ENCODE data around the gene LHX4.

Gene LHX4

DNA sequence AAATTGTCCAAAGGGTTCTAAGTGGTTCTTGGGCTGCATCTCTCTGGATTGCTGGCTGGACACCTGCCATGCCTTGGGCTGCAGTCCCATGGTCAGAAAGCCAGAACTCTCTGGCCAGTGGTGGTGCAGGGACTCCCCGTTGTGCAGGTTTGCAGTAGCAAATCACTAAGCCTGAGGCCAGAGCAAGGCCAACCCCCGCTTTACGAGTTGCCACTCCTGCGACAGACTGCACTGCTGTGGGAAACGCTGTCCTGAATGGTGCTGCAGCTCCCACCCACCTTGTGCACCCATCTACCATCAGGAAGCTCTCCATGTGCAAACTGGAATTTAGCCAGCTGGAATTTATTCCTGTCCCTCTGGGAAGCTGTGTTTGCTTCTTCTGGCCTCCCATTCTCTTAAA, 45.7 kb downstream of the LHX4 start:
- no peak for DNase-seq

DNA sequence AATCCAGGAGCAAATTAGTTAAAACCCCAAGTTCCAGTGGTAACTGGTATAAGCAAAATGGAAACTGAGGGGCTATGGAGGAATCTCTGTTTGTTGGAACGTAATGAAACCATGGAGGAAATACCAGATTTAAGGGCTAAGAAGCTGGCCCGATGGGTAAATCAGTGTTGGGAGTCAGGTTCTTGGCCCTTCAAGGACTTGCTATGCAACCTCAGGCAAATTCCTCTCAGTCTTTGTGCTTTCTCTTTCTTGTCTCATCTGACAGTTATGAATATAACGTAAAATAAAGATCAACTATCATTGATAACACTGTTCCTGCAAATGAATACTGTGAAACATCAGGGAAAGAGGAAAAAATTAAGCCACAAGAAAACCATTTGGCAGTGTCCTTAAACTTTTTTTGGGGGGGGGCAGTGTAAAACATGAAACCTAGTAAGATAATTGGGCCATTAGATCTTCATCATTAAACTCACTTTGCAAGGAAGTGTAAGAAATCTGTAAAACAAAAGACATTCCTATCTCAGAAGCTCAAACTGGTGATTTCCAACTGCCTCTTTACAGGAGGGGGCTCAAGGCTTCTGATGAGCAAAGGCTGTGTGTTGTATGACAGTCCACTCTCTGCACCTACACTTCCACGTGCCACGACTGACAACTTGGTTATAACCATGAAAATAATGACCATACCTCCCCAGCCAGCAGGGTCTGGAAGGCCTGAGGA, 47.6 kb downstream of the LHX4 start:
- DNase-seq: no peak

DNA sequence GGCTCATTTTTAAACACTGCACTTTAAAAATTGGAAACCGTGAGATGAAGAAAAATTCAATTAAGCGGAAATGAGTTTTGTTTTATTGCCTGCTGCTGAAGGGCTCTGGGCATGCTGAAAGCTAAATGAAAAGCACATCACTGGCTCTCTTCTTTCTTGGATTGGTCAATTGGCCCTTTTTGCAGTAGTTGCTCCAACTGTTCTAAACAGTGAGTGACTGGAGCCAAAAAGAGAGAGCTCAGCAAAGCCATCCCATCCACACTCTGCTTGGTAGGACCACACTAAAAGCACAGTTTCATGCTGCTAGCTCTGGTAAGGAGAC, 48.1 kb downstream of the LHX4 start:
- DNase-seq: no peak

DNA sequence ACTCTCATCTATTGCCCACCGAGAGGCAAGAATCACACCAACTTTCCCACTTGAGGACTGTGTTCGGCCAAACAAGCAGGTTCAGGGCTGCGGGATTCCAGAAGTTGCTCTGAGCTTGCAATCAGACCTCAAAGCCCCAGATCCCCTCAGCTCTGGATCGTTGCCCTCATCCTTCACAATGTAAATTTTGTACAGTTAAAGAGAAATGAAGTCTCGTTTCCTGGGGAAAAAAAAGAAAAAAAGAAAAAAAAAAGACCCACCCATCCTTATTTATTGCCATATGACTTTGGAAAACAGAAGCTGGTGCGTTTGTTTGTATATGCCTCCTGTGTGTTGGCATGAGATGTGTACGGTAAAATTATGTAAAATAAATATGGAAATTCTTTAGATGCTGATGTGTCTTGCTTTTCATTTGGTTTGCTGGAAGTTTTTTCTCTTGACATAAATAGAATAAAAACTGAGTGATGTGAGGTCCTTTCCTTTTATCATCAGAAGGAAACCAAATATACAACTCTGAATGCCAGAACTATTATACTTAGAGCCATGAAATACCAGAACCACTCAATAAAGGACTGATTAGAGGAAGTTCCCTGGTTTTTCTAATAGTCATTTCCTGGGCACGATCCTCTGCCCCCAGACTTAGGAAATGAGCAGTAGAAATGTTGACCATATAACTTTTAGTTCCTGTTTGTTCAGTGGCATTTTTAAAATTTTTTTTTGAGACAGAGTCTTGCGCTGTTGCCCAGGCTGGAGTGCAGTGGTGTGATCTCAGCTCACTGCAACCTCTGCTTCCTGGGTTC, 48.7 kb downstream of the LHX4 start:
- no peak for DNase-seq

DNA sequence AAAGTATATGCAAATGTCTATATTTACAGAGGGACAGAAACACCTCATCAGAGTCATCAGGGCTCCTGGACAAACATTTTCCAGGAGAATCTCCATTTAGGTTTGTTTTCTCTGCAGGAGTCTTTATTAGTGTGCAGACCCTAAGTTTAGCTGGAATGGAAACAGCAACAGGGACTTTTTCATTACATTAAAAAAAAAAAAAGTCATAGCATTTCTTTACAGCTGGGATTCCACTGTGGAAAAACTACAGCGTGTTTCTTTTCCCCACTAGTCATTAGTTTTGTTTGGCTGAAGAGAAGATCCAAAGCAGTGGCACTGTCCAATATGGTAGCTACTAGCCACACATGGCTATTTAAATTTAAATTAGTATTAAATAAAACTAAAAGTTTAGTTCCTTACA, 49.6 kb downstream of the LHX4 start:
- no peak for DNase-seq

DNA sequence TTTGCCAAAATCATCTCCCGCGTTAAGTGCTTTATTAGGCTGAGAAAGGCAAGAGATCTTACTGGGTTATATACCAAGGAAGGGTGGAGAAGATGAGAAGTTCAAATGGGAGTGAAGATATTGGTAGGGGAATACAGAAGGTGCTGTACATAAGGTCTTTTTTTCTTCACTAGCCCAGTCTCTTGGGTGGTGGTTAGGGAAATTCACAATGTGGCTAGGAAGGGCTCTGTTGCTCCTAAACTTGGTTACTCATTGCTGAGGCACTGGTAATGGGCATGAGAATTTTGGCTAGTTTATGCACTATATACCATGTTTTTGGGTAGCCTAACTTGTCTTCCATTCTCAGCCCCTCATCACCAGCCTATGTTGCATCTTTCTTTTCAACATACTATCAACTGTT, 50.6 kb downstream of the LHX4 start:
- no peak for DNase-seq

DNA sequence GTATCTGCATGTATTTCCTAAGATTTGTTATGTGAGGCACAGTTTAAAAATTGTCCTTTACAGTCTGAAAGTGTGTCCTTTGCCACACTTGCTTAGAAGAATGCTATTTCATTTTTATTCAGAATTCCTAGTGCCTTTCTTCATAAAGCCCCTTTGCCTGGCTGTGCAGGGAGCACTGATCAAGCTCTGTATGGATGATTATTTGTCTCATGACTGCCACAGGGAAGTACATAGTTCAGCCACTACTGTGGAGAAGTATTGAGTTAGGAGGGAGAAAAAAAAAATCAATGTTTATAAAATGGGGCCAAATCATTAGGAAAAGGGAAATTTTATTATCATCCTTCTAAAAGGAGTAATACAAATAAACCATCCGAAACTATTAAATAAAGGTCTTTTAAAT, 51.4 kb downstream of the LHX4 start:
- DNase-seq: no peak

DNA sequence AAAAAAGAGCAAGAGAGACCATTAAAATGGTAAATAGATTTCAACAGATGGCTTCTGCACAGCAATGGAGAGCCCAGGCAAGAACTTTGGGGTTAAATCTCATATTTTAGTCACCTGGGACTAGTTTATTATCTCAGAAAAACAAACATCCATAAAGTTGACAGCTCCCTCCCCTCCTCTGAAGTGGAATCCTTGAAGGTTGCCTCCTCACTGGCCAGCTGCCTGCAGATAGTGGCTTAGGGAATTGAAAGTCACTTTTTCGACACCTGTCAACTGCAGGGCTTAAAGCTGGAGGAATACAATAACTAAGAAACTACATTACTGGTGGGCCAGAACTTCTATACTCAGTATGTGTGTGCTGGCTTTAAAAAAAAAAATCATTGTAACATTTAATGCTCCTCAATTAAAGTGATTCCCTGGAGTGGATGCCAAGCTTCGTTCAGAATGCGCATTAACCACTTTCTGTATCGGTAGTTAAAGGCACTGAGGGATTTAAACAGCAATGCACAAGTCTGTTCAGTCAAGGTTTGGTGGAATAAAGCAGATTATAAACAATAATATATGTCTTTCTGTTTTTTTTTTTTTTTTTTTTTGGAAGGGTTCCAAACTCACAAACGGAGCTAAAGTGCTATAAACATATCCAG, 52.5 kb downstream of the LHX4 start:
- DNase-seq: no peak

DNA sequence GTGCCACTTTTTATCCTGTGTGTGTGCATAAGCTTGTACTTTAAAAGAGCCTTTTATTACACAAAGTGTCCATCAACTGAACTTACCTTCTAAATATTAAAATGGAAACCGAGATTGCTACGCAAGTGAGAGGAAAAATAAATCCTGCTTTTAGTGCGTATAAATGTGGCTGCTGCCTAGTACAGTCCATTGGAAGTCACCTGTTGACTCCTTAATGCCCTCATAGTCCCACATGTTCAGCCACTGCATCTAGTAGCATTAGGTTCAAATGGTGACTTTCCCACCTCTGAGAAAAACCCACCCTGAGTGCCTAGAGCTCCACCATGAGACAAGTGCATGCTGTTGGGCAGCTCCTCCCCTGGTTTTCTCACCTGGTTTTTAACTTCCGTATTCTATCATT, 53.0 kb downstream of the LHX4 start:
- no peak for DNase-seq

DNA sequence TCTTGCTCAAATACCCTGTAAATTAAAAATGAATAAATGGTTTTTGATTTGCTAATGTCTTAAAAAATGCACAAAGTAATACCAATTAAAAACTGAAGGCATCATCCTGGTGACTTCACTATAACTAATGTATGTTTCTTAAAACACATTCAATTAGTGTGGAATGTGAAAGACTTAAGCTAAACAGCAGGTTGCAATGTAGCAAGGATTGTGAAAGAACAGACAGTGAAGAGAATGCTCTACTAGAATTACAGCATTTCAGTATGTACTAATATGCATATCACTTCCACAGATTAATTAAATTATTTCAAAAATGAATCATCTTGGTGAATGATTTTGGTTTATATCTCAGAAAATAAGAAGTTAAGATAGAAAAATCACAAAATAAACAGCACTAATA, 56.4 kb downstream of the LHX4 start:
- DNase-seq: no peak

DNA sequence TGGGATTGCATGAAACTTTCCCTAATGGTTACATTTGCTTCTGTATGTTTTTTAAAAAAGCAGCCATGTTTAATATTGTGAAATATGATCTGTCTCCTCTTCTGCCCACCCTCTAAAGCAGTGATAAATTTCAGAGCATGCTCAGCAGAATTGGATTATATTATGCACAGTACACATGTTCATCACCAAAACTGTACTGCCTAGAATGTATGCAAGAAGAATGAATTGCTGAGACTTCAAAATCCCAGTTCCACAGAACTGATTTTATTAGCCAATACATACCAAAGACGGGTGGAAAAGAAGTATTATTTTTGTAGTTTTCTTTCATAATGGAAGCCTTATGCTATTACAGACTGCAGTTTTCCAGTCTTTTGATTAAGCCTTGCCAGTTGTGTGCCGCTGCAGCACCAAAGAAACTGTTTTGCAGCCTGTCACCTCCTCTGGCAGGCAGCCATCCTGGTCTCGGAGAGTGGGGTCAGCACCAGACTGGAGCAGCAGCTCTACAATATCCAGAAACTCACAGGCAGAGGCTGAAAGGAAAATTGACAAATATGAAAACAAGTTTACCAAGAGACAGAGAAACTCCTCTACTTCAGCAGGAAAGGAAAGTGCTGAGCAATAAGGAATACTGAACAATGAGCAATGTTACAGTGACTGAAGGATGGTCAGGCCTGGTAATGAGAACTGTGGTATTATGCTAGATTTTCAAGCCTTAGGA, 58.1 kb downstream of the LHX4 start:
- no peak for DNase-seq

DNA sequence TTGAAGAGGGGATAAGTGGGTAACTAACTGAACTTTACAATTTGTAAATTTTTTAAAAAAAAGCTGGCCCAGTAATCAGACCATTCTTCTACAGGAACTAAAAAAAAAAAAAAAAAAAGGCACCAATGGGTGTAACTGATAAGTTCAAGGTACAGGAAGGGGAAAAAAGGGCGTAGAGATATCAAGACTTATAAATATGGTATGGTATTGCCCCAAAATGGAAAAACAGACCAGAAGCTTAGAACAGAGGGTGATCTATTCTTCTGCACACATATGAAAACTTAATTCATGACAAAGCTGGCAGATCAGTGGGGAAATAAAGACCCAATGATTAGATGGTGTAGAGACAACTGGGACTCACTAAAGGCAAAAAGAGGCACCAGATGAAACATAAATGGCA, 58.9 kb downstream of the LHX4 start:
- DNase-seq: no peak

DNA sequence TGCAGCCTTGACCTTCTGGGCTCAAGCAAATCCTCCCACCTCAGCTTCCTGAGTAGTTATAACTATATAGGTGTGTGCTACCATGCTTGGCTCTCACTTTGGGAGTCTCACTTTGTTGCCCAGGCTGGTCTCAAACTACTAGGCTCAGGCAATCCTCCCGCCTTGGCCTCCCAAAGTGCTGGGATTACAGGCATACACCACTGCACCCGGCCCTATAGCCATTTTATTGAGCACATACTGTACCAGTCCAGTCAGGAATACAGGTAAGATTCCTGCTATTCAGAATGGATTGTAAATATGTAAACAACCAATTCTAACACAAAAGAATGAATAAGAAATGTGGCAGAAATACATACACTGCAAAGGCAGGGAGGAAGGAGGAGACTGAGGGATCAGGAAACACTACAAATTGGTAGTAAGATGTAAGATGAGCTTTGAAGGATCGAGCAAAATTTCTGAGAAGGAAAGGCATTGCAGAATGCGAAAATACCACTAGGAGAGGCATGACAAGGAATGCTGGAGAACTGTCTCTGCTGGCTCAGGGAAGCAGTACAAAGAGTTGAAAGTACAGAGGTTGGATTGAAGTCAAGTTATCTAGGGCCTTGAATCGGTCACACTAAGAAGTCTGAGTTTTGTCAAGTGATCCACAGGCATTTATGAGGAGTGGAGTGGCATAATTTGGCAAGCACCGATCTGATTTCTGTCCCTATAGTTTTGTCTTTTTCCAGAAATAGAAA, 60.4 kb downstream of the LHX4 start:
- DNase-seq: no peak

DNA sequence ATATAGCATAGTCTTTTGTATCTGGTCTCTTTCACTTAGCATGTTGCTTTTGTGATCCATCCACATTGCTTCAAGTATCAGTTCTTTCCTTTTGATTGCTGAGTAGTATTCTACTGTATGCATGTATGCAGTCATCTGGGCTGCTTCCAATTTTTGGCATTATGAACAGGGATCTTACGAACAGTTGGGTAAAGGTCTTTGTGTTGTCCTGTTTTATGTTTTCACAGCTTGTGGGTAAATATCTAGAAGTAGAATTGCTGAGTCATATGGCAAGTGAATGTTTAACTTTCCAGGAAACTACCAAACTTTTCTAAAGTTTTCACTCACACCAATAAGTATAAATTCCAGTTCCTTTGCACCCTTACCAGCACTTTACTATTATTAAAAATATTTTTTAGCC, 60.9 kb downstream of the LHX4 start:
- no peak for DNase-seq

DNA sequence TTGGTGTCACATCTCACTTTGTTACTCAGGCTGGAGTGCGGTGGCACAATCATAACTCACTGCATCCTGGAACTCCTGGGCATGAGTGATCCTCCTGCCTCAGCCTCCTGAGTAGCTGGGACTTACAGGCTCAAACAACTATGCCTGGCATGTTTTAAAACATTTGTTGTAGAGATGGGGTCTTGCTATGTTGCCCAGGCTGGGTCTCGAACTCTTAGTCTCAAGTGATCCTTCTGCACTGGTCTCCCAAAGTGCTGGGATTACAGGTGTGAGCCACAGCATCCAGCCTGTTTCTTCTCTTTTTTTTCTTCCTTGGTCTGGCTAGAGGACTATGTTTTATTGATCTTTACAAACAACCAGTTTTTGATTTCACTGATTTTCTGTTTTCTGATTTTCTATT, 64.6 kb downstream of the LHX4 start:
- DNase-seq: no peak

DNA sequence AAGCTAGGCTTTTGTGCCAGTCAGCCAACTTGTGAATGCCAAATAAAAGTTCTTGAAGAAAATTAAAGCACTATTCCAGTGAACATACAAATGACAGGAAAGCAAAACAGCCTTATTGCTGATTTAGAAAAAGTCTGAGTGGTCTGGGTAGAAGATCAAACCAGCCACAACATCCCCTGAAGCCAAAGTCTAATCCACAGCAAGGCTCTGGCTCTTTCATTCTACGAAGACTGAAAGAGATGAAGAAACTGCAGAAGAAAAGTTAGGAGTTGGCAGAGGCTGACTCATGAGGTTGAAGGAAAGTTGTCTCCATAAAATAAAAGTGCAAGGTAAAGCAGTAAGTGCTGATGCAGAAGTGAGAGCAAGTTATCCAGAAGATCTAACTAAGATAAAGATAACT, 65.9 kb downstream of the LHX4 start:
- DNase-seq: no peak

DNA sequence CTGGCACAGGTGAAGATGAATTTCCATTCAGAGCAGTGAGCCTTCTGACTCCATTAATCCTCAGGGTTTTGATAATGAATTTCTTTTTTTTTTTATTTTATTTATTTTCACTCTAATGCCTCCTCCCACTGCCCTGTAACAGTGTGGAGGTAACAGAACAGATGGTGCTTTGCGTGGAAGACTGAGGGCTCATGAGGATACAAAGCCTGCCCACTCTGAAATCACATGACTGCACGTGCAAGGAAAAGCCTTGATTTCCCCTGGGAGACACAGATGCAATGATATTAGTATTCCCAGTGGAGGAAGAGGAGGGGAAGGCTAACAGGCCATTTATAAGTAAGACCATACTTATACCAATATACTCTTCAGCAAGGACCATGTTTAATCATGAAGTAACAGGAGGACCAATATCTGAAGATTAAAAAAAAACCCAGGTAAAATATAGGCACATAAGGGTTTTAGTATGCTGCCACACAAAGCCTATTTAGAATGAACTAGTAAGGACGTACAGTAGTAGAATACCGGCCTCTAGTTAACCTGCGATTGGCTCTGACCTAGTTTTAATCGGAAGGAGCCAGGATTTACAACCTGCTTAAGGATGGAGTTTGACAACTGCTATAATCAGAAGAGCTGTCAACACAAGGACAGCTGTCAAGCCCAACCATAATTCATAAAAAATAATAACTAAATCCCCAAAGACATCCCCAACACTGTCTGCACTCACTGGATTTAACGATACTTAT, 69.6 kb downstream of the LHX4 start:
- no peak for DNase-seq

DNA sequence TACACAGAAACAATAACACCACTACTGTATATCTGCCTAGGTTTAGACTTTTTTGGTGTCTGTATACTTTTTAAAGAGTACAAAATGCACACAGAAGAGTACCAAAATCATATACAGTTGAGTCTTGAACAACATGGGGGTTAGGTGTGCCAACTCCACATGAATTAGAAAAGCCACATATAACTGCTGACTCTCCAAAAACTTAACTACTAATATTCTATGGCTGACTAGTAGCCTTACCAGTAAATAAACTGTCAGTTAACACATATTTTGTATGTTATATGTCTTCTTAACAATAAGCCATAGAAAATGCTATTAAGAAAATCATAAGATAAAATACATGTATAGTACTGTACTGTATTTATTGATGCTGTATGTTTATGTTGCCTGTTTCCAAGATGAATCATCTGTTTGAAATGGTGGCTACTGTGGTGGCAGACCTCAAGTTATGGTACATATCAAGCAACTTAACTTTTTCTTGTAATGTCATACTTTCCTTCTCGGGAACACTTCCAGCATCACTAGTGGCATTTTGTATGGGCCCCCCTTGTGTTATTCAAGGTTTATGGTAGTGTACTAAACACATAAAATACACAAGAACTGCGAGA, 71.2 kb downstream of the LHX4 start:
- DNase-seq: no peak

DNA sequence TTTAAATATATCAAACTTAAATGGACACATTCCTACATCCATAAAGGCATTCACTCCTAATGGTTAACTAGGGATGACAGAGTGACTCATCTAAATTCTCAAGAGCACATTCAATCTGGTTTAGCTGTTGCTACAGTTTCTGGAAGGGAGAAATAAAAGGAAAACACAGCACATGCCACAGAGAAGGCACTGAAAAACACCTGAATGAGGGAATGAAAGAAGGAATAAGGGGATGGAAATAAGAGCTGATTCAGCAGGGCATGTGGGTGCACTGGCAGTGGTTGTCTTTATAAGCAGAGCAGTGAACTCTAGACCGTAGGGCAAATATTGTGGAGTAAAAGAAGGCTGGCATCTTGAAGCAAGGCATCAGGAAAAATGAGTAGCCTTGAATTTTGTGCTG, 79.3 kb downstream of the LHX4 start:
- no peak for DNase-seq

DNA sequence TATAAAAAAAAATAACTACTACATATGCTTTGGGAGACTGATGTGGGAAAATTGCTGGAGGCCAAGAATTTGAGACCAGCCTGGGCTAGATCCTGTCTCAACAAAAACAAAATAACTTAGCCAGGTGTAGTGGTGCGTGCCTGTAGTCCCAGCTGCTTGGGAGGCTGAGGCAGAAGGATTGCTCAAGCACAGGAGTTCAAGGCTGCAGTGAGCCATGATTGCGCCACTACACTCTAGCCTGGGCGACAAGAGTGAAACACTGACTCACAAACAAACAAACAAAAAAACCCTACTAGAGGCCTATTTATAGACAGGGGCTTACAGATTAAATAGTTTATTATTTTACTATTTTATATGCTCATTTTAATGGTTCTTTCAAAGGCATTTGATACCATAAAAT, 80.0 kb downstream of the LHX4 start:
- no peak for DNase-seq

DNA sequence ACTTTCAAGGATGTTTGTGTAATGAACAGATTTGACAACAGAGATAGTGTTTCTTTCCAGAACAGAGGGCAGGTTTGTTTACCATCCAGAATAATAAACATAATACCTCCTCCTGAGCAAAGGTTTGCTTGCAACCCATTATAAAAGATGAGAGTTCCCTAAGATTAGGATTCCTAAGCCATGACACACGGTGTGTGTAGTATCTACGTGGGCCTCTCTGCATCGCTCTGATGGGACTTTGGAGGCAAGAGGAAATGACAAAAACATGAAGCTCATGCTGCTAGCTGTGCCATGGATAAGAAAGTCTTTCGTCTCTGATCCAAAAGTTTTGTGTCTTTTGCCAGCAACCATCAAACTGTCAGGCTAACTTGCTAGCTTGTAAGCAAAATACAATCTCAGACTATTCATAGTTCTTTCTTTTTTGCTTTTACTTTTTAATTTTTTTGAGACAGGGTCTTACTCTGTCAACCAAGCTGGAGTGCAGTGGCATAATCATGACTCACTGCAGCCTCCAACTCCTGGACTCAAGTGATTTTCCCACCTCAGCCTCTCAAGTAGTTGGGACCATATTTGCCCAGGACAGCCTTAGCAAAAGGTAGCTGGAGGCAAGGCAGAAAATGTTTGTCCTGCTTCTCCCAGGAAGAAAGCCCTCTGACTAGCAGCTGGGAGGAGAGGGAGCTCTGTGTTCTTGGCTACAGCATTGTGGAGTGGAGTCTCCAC, 81.1 kb downstream of the LHX4 start:
- DNase-seq: no peak

Measured in NCI-H2107 (cell line).